Karpas-422 (cell line): Measurements from ENCODE around the gene CFAP46. TPM values are rescaled to one million over a fixed set of nuclear protein-coding genes. Genes with fewer than 3 reads are reported as not detected.

Experiments used
- DNase-seq: peaks from one replicate; pipeline ENCODE4 v3.0.0-alpha.2; 2015
- H2AFZ ChIP-seq: fragments of 200-600 bp; sonication (generic); 2 replicates; pipeline ENCODE4 v1.6.1; 2014; ENCODE audit warnings: antibody characterized with exemption, low read length, mixed read lengths
- H3K27ac ChIP-seq: fragments of 200-600 bp; sonication (generic); 2 replicates; pipeline ENCODE4 v1.5.1; 2014; ENCODE audit warnings: mild to moderate bottlenecking, low read length, moderate library complexity
- H3K27me3 ChIP-seq: fragments of 200-600 bp; sonication (generic); 2 replicates; pipeline ENCODE4 v1.6.1; 2014; ENCODE audit warnings: low read length, mixed read lengths
- H3K36me3 ChIP-seq: fragments of 200-600 bp; sonication (generic); 2 replicates; pipeline ENCODE4 v1.6.1; 2014; ENCODE audit warnings: low read length, mixed read lengths; ENCODE audit not compliant: insufficient read depth
- H3K4me1 ChIP-seq: fragments of 200-600 bp; sonication (generic); 2 replicates; pipeline ENCODE4 v1.6.1; 2014; ENCODE audit warnings: mild to moderate bottlenecking, low read length, mixed read lengths
- H3K4me2 ChIP-seq: fragments of 200-600 bp; sonication (generic); 2 replicates; pipeline ENCODE4 v1.6.1; 2014; ENCODE audit warnings: low read length, low read depth, mild to moderate bottlenecking; ENCODE audit not compliant: poor library complexity, severe bottlenecking
- H3K4me3 ChIP-seq: fragments of 200-600 bp; sonication (generic); 2 replicates; pipeline ENCODE4 v1.5.1; 2014; ENCODE audit warnings: mild to moderate bottlenecking, antibody characterized with exemption, low read length, mixed read lengths
- H3K79me2 ChIP-seq: fragments of 200-600 bp; sonication (generic); 2 replicates; pipeline ENCODE4 v1.6.1; 2014; ENCODE audit warnings: mild to moderate bottlenecking, low read length, mixed read lengths
- H3K9ac ChIP-seq: fragments of 200-600 bp; sonication (generic); 2 replicates; pipeline ENCODE4 v1.6.0; 2014; ENCODE audit warnings: low read length
- H3K9me2 ChIP-seq: fragments of 200-600 bp; sonication (generic), shearing (Covaris generic); replicated peaks from 2 replicates; pipeline ENCODE4 v1.6.0; 2014; ENCODE audit warnings: mild to moderate bottlenecking, low read length, moderate library complexity; ENCODE audit not compliant: insufficient read depth
- H3K9me3 ChIP-seq: fragments of 300-700, 200-600 bp; sonication (generic); 2 replicates; pipeline ENCODE4 v1.6.1; 2014; ENCODE audit warnings: low read length, mixed read lengths
- H4K20me1 ChIP-seq: fragments of 200-600 bp; sonication (generic); 2 replicates; pipeline ENCODE4 v1.6.1; 2014; ENCODE audit warnings: mild to moderate bottlenecking, antibody characterized with exemption, low read length, low read depth; ENCODE audit not compliant: insufficient read depth
- total RNA-seq: library from RNA; depleted of rRNA; stranded (reverse); fragments of >200 nt; shearing (Covaris generic); gene quantifications from 2 replicates; pipeline ENCODE4 v1.2.3, GENCODE V29; 2014; ENCODE audit warnings: low replicate concordance

The CFAP46 gene
- total RNA-seq, 1 experiment from 2014 or later: 0.22 TPM

- H3K27ac ChIP-seq: peak overlapping the region; percentile 81
- H3K4me2 ChIP-seq: peak overlapping the region; percentile 44
- no peaks in the 10 kb centered on the region for H4K20me1 ChIP-seq
- no peaks in the 10 kb centered on the region for H3K79me2 ChIP-seq
- DNase-seq: no peak
- no peaks in the 10 kb centered on the region for H3K27me3 ChIP-seq
- H3K36me3 ChIP-seq: no peaks in the 10 kb centered on the region
- H3K4me3 ChIP-seq: no peak overlapping the region; the same call in 1 of the 2 replicates
- H2AFZ ChIP-seq: no peak overlapping the region
- H3K9me2 ChIP-seq: no peaks in the 10 kb centered on the region
- peak overlapping the region; percentile 53 for H3K9ac ChIP-seq
- H3K4me1 ChIP-seq: peaks cover 42% of the 10 kb centered on the region
- no peaks in the 10 kb centered on the region for H3K9me3 ChIP-seq
Measured at GRCh38 chr10:132913559-132914115, 28.7 kb downstream of the CFAP46 start.

GRCh38 chr10:132912713-132913558, 29.4 kb downstream of the CFAP46 start:
- Histone ChIP-seq H4K20me1 (no peaks in the 10 kb centered on the region), H3K9me2 (no peaks in the 10 kb centered on the region), H3K9ac (0 out of 2 replicates have a peak overlapping the region, but pooled peaks have one; percentile 53), H3K9me3 (no peaks in the 10 kb centered on the region), H3K4me1 (peaks cover 42% of the 10 kb centered on the region), H2AFZ (no peak overlapping the region), H3K27ac (no peak overlapping the region; the same call in 1 of the 2 replicates), H3K27me3 (no peaks in the 10 kb centered on the region), H3K4me2 (peak overlapping the region; percentile 44), H3K36me3 (no peaks in the 10 kb centered on the region), H3K4me3 (no peak overlapping the region), H3K79me2 (no peaks in the 10 kb centered on the region)
- DNase-seq: no peak

- H3K4me3 ChIP-seq: no peak overlapping the region
- H3K4me2 ChIP-seq: no peak overlapping the region
- no peaks in the 10 kb centered on the region for H3K27me3 ChIP-seq
- no peaks in the 10 kb centered on the region for H4K20me1 ChIP-seq
- DNase-seq: no peak
- H3K9me2 ChIP-seq: no peaks in the 10 kb centered on the region
- no peak overlapping the region for H3K9ac ChIP-seq
- H3K9me3 ChIP-seq: no peaks in the 10 kb centered on the region
- H2AFZ ChIP-seq: no peak overlapping the region
- H3K4me1 ChIP-seq: peaks cover 42% of the 10 kb centered on the region
- no peak overlapping the region for H3K27ac ChIP-seq
- H3K79me2 ChIP-seq: no peaks in the 10 kb centered on the region
- H3K36me3 ChIP-seq: no peaks in the 10 kb centered on the region
Measured at GRCh38 chr10:132912225-132912712, 30.1 kb downstream of the CFAP46 start.

- peaks cover 37% of the 10 kb centered on the region for H3K4me1 ChIP-seq
- no peaks in the 10 kb centered on the region for H3K79me2 ChIP-seq
- H3K9ac ChIP-seq: no peak overlapping the region
- H3K9me2 ChIP-seq: no peaks in the 10 kb centered on the region
- H3K36me3 ChIP-seq: no peaks in the 10 kb centered on the region
- H3K27ac ChIP-seq: no peak overlapping the region
- H4K20me1 ChIP-seq: no peaks in the 10 kb centered on the region
- no peaks in the 10 kb centered on the region for H3K27me3 ChIP-seq
- H3K4me3 ChIP-seq: no peak overlapping the region
- DNase-seq: no peak
- H2AFZ ChIP-seq: no peak overlapping the region
- no peak overlapping the region for H3K4me2 ChIP-seq
- H3K9me3 ChIP-seq: no peaks in the 10 kb centered on the region
Measured at GRCh38 chr10:132911786-132912097, 30.6 kb downstream of the CFAP46 start.

- no peaks in the 10 kb centered on the region for H3K9me2 ChIP-seq
- no peak overlapping the region for H3K9ac ChIP-seq
- H3K36me3 ChIP-seq: no peaks in the 10 kb centered on the region
- no peaks in the 10 kb centered on the region for H3K27me3 ChIP-seq
- no peak overlapping the region for H2AFZ ChIP-seq
- peaks cover 31% of the 10 kb centered on the region for H3K4me1 ChIP-seq
- no peaks in the 10 kb centered on the region for H4K20me1 ChIP-seq
- H3K27ac ChIP-seq: no peak overlapping the region
- no peak for DNase-seq
- no peaks in the 10 kb centered on the region for H3K9me3 ChIP-seq
- no peaks in the 10 kb centered on the region for H3K79me2 ChIP-seq
- no peak overlapping the region for H3K4me2 ChIP-seq
- H3K4me3 ChIP-seq: no peak overlapping the region
Measured at GRCh38 chr10:132910901-132911785, 31.2 kb downstream of the CFAP46 start.

GRCh38 chr10:132910186-132910880, 32.0 kb downstream of the CFAP46 start:
- Histone ChIP-seq H3K4me2 (no peak overlapping the region), H3K9me2 (no peaks in the 10 kb centered on the region), H3K79me2 (no peaks in the 10 kb centered on the region)

GRCh38 chr10:132909491-132910071, 32.8 kb downstream of the CFAP46 start:
- H3K4me2 ChIP-seq: no peak overlapping the region
- H2AFZ ChIP-seq: no peak overlapping the region
- no peaks in the 10 kb centered on the region for H3K36me3 ChIP-seq
- H3K9me3 ChIP-seq: no peaks in the 10 kb centered on the region
- H4K20me1 ChIP-seq: no peaks in the 10 kb centered on the region
- H3K27ac ChIP-seq: no peak overlapping the region
- H3K9me2 ChIP-seq: no peaks in the 10 kb centered on the region
- DNase-seq: no peak
- peaks cover 16% of the 10 kb centered on the region for H3K4me1 ChIP-seq
- no peak overlapping the region for H3K9ac ChIP-seq
- no peak overlapping the region for H3K4me3 ChIP-seq
- H3K27me3 ChIP-seq: no peaks in the 10 kb centered on the region
- H3K79me2 ChIP-seq: no peaks in the 10 kb centered on the region

More at GRCh38 chr10:132910186-132910880, 32.0 kb downstream of the CFAP46 start:
- no peaks in the 10 kb centered on the region for H3K9me3 ChIP-seq
- H3K9ac ChIP-seq: no peak overlapping the region
- H3K4me3 ChIP-seq: no peak overlapping the region
- no peaks in the 10 kb centered on the region for H3K27me3 ChIP-seq
- H3K4me1 ChIP-seq: peaks cover 23% of the 10 kb centered on the region
- no peak overlapping the region for H3K27ac ChIP-seq
- no peak for DNase-seq
- H2AFZ ChIP-seq: no peak overlapping the region
- no peaks in the 10 kb centered on the region for H3K36me3 ChIP-seq
- no peaks in the 10 kb centered on the region for H4K20me1 ChIP-seq
